Measurements from ENCODE around the gene RNF123.

DNA sequence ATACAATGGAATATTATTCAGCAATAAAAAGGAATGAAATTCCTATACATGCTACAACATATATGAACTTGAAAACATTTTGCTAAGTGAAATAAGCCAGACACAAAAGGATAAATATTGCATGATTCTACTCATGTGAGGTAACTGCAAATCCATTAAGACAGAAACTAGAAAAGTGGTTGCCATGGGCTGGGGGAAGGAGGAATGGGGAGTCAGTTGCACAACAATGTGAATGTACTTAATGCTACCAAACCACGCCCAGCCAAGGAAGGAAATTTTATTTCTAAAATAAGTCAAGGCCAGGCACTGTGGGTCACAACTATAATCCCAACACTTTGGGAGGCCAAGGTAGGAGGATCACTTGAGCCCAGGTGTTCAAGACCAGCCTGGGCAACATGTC is 44.2 kb downstream of the RNF123 start:
- TF ChIP-seq CTCF (conservative IDR thresholded peaks at IDR 0.05; ENCODE audit: low read length) (no peak), EZH2phosphoT487 (IDR thresholded peaks at IDR 0.05; ENCODE audit: borderline replicate concordance) (no peak)
